PC-3 (cell line): Measurements from ENCODE around the gene COX6B1. TPM values are rescaled to one million over a fixed set of nuclear protein-coding genes. Genes with fewer than 3 reads are reported as not detected.
A peak's percentile ranks its signal among the peaks of the same experiment; 100 is the strongest.

Source experiments
- ATAC-seq: fragments of 200-7000 bp; cut with Tn5 transposase; 2 replicates; pipeline ENCODE4 v1.9.1; 2020; ENCODE audit warnings: mild to moderate bottlenecking, moderate library complexity
- BruUV-seq: library from RNA; stranded (reverse); fragments of 400-500 nt; replicated peaks from 2 replicates; lab custom pipeline; 2021; lab: Mats Ljungman, UMichigan
- CTCF ChIA-PET: fragments of 300-600 bp; sonication (Branson Sonifier 250); formaldehyde crosslinking; loops from one replicate; lab custom pipeline; 2022; ENCODE audit warnings: antibody characterized with exemption; lab: Charles Lee
- POLR2A ChIA-PET: fragments of 300-600 bp; sonication (Branson Sonifier 250); formaldehyde crosslinking; loops from one replicate; lab custom pipeline; 2022; ENCODE audit warnings: antibody characterized with exemption; ENCODE audit not compliant: unreplicated experiment; lab: Charles Lee
- DNase-seq: peaks from one replicate; pipeline ENCODE4 v3.0.0-alpha.2; 2015
- H2AFZ ChIP-seq: fragments of 300-600 bp; sonication (generic); 2 replicates; pipeline ENCODE4 v1.6.0; 2016; ENCODE audit warnings: antibody characterized with exemption, low read length
- H3F3A ChIP-seq: fragments of 300-600 bp; sonication (generic); one replicate; pipeline ENCODE4 v1.6.0; 2017; ENCODE audit warnings: antibody characterized with exemption, low read length, control low read depth, mild to moderate bottlenecking; ENCODE audit not compliant: unreplicated experiment
- H3K27ac ChIP-seq: fragments of 300-600 bp; sonication (generic); 2 replicates; pipeline ENCODE4 v1.5.1; 2016; ENCODE audit warnings: mild to moderate bottlenecking, low read length
- H3K27me3 ChIP-seq: fragments of 300-600 bp; sonication (generic); 2 replicates; pipeline ENCODE4 v1.6.1; 2016; ENCODE audit warnings: low read length, mixed read lengths
- H3K36me3 ChIP-seq: fragments of 300-600 bp; sonication (generic); 2 replicates; pipeline ENCODE4 v1.6.1; 2016; ENCODE audit warnings: low read depth, mixed run types, low read length, mixed read lengths
- H3K4me1 ChIP-seq: fragments of 300-600 bp; sonication (generic); 2 replicates; pipeline ENCODE4 v1.5.1; 2016; ENCODE audit warnings: low read length; ENCODE audit not compliant: insufficient read depth
- H3K4me2 ChIP-seq: fragments of 300-600 bp; sonication (generic); 2 replicates; pipeline ENCODE4 v1.6.0; 2016; ENCODE audit warnings: low read length
- H3K4me3 ChIP-seq: fragments of 300-600 bp; sonication (generic); 2 replicates; pipeline ENCODE4 v1.5.1; 2016; ENCODE audit warnings: mild to moderate bottlenecking, low read length, mixed read lengths
- H3K79me2 ChIP-seq: fragments of 300-600 bp; sonication (generic); 2 replicates; pipeline ENCODE4 v1.6.1; 2017; ENCODE audit warnings: low read length, mixed read lengths
- H3K9ac ChIP-seq: fragments of 300-600 bp; sonication (generic); 2 replicates; pipeline ENCODE4 v1.6.0; 2016; ENCODE audit warnings: mild to moderate bottlenecking, low read length
- H3K9me2 ChIP-seq: fragments of 300-600 bp; sonication (generic); replicated peaks from 2 replicates; pipeline ENCODE4 v1.6.1; 2016; ENCODE audit warnings: mixed run types, low read length, mixed read lengths
- H3K9me3 ChIP-seq: fragments of 300-600 bp; sonication (generic); 2 replicates; pipeline ENCODE4 v1.6.1; 2016; ENCODE audit warnings: low read length, mixed read lengths
- H4K20me1 ChIP-seq: fragments of 300-600 bp; sonication (generic); 2 replicates; pipeline ENCODE4 v1.6.1; 2016; ENCODE audit warnings: low read length, mixed read lengths
- CTCF ChIP-seq: fragments of 300-600 bp; sonication (generic); conservative IDR thresholded peaks from 2 replicates; pipeline ENCODE4 v1.5.1; 2017; ENCODE audit warnings: antibody characterized with exemption, low read depth, mild to moderate bottlenecking, low read length
- EZH2 ChIP-seq: fragments of 300-600 bp; sonication (generic); IDR thresholded peaks from one replicate; pipeline ENCODE4 v1.6.1; 2017; ENCODE audit warnings: antibody characterized with exemption, mild to moderate bottlenecking, low read length; ENCODE audit not compliant: unreplicated experiment
- EZH2phosphoT487 ChIP-seq: fragments of 300-600 bp; sonication (generic); IDR thresholded peaks from 2 replicates; pipeline ENCODE4 v1.6.1; 2018; ENCODE audit warnings: mild to moderate bottlenecking, antibody characterized with exemption, low read length, borderline replicate concordance
- intact Hi-C: fragments of 100-400 bp; cut with micrococcal nuclease; formaldehyde crosslinking; loops from 2 replicates; pipeline ENCODE4 v1.9.0; 2023
- total RNA-seq: library from RNA; depleted of rRNA; stranded (reverse); fragments of >200 nt; gene quantifications from 2 replicates; pipeline ENCODE4 v1.2.3, GENCODE V29; 2014

Gene COX6B1
- total RNA-seq, 1 experiment from 2014 or later = 563 TPM

GRCh38 chr19:35612224-35612558 is 35.9 kb upstream of the COX6B1 start:
- ChIA-PET CTCF (no interaction called here), POLR2A (no interaction called here)
- no peak for ATAC-seq
- no TSS peak for BruUV-seq
- H3K9me2 ChIP-seq = no peaks in the 10 kb centered on the region
- H4K20me1 ChIP-seq = no peaks in the 10 kb centered on the region
- H3K4me3 ChIP-seq = peak overlapping the region; percentile 92
- H3K27ac ChIP-seq = no peak overlapping the region
- intact Hi-C loops = no loop called here
- H3F3A ChIP-seq = no peaks in the 10 kb centered on the region
- peaks cover 10% of the 10 kb centered on the region; the same call in 1 of the 2 replicates for H3K79me2 ChIP-seq
- peaks cover 4% of the 10 kb centered on the region; the same call in 1 of the 2 replicates for H3K4me1 ChIP-seq
- no peaks in the 10 kb centered on the region for H3K9me3 ChIP-seq
- H3K9ac ChIP-seq = no peak overlapping the region; the same call in 1 of the 2 replicates
- no peaks in the 10 kb centered on the region for H3K36me3 ChIP-seq
- peak overlapping the region; percentile 95 for H2AFZ ChIP-seq
- peak overlapping the region; percentile 97 for H3K4me2 ChIP-seq
- TF ChIP-seq CTCF (no peak), EZH2 (no peak), EZH2phosphoT487 (no peak)
- no peak for DNase-seq
- H3K27me3 ChIP-seq = no peaks in the 10 kb centered on the region

GRCh38 chr19:35612559-35613321 is 35.4 kb upstream of the COX6B1 start, which contains the start of gene HAUS5:
Gene HAUS5, plus strand, starts transcription at chr19:35612735. Its CDS starts 60 bp downstream, at chr19:35612795.
- Histone ChIP-seq H2AFZ (peak within 1 kb of the TSS; percentile 95), H3K36me3 (no peaks in the 10 kb centered on the region), H3K9me3 (no peaks in the 10 kb centered on the region), H3K4me2 (peak within 1 kb of the TSS; percentile 97), H3K27me3 (no peaks in the 10 kb centered on the region), H3K27ac (no peak within 1 kb of the TSS), H3K9ac (peak within 1 kb of the TSS; percentile 96), H4K20me1 (no peaks in the 10 kb centered on the region), H3F3A (no peaks in the 10 kb centered on the region), H3K9me2 (no peaks in the 10 kb centered on the region), H3K79me2 (peaks cover 10% of the 10 kb centered on the region; the same call in 1 of the 2 replicates), H3K4me3 (peak within 1 kb of the TSS; percentile 92), H3K4me1 (peaks cover 4% of the 10 kb centered on the region; the same call in 1 of the 2 replicates)
- TF ChIP-seq EZH2phosphoT487 (no peak), EZH2 (no peak), CTCF (no peak)
- ATAC-seq (peak; percentile 99), DNase-seq (peak; percentile 95)
- ChIA-PET CTCF (no interaction called here), POLR2A (no interaction called here)
- TSS peak; percentile 71 for BruUV-seq
- intact Hi-C loops = no loop called here

GRCh38 chr19:35613574-35613973 is 34.5 kb upstream of the COX6B1 start:
- no TSS peak for BruUV-seq
- H3K9ac ChIP-seq = no peak overlapping the region
- peak overlapping the region; percentile 97; the same call in 1 of the 2 replicates for H3K4me2 ChIP-seq
- intact Hi-C loops = no loop called here
- no peaks in the 10 kb centered on the region for H3K27me3 ChIP-seq
- no peak overlapping the region for H3K27ac ChIP-seq
- H3K9me3 ChIP-seq = no peaks in the 10 kb centered on the region
- DNase-seq (no peak), ATAC-seq (no peak)
- H2AFZ ChIP-seq = no peak overlapping the region
- TF ChIP-seq EZH2phosphoT487 = no peak
- TF ChIP-seq CTCF = no peak
- TF ChIP-seq EZH2 = no peak
- no peak overlapping the region; the same call in 1 of the 2 replicates for H3K4me3 ChIP-seq
- no peaks in the 10 kb centered on the region for H4K20me1 ChIP-seq
- H3K36me3 ChIP-seq = no peaks in the 10 kb centered on the region
- POLR2A ChIA-PET = no interaction called here
- peaks cover 10% of the 10 kb centered on the region; the same call in 1 of the 2 replicates for H3K79me2 ChIP-seq
- CTCF ChIA-PET = no interaction called here
- H3K9me2 ChIP-seq = no peaks in the 10 kb centered on the region
- H3F3A ChIP-seq = no peaks in the 10 kb centered on the region
- peaks cover 4% of the 10 kb centered on the region; the same call in 1 of the 2 replicates for H3K4me1 ChIP-seq
